H1 (cell line): ENCODE measurements around the gene THPO.

Experiments used
- CREB1 ChIP-seq: IDR thresholded peaks from 2 replicates; pipeline ENCODE4 v1.6.1; 2012; ENCODE audit warnings: inconsistent platforms
- RXRA ChIP-seq: IDR thresholded peaks from 2 replicates; pipeline ENCODE4 v1.6.1; 2011; ENCODE audit warnings: low read depth, mild to moderate bottlenecking, low read length, moderate library complexity; ENCODE audit not compliant: insufficient read depth

GRCh38 chr3:184389935-184390528 is 12.0 kb upstream of the THPO start:
- TF ChIP-seq CREB1 (no peak), RXRA (no peak)
